GM19438 (cell line): ENCODE data around the gene HOXC11.

ENCODE experiments used
- ATAC-seq: cut with Tn5 transposase; IDR thresholded peaks from one replicate; pipeline ENCODE4 v1.9.1; 2021; ENCODE audit warnings: low read depth; ENCODE audit not compliant: unreplicated experiment

Gene HOXC11

GRCh38 chr12:53995378-53996239 is 22.7 kb downstream of the HOXC11 start:
- ATAC-seq: no peak

GRCh38 chr12:53996240-53997203 is 23.6 kb downstream of the HOXC11 start:
- ATAC-seq: no peak

DNA sequence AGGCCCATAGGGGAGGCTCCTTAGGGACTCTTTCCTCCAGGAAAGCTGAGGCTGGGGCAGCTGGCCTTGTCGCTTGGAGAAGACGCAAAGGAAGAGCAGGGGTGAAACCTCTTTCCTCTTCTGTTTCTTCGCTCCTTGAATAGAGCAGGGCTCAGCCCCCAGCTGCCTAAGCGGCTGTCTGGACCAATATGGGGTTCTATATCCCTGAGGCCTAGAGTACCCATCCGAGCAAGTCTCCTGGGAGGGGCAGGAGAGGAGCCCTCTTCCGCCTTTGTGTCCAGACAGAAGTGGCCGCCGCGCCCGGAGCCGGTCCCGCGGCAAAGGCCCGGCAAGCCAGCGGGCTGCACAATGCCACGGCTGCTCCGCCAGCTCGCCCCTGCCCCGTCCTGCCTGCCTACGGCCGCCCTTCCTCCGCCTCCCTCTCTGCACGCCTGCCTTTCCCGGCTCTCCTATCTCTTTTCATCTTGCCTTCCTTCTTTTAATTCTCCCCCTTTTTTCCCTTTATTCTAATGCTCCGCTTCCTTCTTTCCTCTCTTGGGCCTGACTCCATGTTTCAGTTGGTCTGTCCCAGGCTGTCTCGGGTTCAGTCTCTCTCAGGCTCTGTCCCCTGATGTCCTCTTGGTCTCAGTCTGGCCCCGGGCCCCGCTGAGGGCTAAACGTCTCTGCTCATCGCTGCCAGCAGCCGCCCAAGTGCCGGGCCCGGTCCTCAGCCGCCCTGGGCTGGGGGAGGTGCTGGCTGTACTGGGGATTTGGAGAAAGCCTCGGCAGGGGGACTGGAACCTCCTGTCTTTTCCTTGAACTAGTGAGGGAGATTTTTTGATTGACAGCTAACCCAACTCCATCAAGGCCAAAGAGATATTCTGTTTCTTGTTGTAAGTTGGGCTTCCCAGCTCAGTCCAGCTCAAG is 24.5 kb downstream of the HOXC11 start:
- ATAC-seq: no peak

GRCh38 chr12:53998110-53998899 is 25.4 kb downstream of the HOXC11 start:
- ATAC-seq: no peak

DNA sequence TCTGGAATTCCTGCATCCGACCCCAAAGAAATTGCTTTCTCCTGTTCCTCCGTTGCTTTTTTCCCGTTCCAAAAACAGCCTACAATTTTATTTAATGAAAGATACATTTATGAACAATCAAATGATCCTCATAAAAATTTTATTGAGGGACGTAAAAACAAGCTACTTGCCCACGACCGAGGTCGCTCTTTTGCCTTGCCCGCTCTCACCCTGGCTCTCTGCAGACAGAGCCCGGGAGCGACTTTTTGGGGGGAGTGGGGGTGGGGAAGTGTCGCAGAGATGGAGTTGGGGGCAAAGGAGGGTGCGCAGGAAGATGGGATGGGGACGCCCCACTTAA is 25.9 kb downstream of the HOXC11 start:
- no peak for ATAC-seq

DNA sequence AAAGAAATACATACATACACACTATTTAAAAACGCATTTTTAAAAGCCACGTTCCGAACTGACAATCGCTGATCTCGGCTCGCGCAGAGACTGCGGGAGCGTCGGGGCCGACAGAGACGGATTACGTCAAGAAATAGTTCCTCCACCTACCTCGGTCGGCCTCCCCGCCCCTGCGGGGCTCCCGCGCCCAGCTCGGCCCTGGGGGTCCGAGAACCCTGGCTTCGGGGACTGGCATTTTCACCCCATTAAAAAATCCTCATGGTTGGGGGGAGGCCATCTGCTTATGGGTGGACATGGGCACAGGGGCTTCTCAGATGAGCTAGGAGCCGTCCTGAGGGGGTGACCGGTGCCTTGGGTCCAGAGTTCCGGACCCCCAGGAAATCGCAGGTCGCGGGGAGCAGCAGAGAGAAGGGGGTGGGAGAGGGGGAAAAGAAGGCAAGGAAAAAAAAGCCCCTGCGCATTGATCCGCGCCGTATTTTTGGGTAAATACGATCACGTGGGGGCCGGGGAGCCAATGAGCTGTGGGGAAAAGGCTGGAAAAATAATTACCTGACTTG is 26.7 kb downstream of the HOXC11 start:
- no peak for ATAC-seq

DNA sequence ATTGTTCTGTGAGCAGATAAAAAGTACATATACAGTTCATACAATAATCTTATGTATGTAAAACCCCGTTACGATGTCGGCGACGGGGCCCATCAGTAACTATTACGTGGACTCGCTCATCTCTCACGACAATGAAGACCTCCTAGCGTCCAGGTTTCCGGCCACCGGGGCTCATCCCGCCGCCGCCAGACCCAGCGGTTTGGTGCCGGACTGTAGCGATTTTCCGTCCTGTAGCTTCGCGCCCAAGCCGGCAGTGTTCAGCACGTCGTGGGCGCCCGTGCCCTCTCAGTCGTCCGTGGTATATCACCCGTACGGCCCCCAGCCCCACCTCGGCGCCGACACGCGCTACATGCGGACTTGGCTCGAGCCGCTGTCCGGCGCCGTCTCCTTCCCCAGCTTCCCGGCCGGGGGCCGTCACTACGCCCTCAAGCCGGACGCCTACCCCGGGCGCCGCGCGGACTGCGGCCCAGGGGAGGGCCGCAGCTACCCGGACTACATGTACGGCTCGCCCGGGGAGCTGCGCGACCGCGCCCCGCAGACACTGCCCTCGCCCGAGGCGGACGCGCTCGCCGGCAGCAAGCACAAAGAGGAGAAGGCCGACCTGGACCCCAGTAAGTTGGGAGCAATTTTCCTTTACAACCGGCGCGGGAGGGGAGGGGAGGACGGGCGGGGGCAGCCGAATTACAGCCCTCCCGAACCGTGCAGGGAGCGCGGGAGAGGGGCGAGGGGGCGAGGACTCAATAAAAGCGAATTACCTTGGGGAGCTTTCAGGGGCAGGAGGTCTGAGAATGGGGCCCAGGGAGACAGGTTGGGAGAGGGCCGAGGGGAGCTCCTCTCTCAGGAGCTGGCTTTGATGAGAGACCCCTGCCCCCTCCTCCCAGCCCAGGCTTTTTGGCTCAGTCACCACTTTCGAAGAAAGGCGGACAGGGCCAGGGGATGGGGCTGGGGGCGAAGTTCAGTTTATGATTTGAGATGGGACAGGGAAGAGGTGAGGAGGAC is 27.5 kb downstream of the HOXC11 start, which contains the start of gene HOXC9:
TSS of gene HOXC9 (plus strand) at position 46 of the 999 bp plus-strand sequence. CDS start at position 74, 28 bp downstream.
- ATAC-seq: no peak

DNA sequence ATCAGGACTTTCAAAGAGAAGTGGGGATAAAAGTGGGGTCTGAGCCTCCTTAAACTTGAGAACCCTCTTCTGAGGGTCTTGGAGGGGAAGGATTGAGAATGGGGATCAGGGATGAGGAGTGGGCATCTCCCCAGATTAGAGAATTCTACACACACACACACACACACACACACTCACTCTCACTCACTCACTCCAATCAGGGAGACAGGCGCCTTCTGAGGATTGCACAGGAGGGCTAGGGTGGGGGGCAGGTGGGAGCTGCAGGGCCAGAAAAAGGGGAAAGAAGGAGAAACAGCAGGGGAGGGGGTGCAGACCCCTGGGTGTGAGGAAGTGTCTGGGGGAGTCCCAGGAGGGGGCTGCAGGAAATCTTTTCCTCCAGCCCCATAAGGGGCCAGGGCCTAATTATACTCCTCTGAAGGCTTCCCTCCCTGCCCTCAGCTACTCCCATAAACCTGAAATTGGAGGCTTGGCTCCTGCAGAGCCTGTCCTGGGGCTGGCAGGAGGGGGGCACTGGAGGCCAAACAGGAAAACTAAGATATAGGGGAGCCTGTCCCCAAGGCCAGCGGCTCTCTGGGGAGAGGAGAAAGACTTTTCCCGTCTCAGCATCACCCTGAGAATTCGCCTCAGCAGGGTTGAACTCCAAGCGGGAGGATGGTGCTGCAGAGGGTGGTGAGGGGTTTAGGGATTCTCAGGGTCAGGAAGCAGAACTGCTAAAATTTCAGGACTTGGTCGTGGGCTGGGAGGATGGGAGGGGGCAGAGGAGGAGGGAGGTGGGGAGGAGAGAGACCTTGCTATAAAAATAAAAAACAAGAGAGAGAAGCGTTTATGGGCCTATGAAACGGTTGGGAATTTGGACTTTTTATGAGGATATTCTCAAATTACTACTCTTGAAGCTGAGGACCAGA is 28.6 kb downstream of the HOXC11 start:
- no peak for ATAC-seq

GRCh38 chr12:54002278-54002914 is 29.5 kb downstream of the HOXC11 start:
- ATAC-seq: no peak

DNA sequence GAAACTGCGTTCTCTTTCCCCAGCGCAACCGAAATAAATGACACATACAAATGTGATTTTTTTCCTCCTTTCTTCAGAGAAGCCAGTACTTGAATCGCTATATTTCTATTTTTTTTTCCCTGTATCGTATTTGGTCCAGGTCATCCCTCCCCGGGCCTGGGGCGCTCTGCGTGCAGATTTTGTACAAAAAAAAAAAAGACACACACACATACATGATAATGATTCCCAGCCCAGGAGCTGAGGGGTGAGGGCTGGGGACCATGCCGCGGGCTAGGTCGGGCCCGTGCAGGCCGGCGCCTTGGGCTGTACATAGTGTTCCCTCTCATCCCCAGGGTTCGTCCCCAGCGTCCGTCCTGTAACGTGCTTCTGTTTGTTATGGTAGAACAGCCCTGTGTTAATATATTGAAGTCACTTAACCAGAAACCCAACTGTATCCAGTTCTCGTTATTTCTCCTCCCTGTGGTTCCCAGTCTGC is 30.0 kb downstream of the HOXC11 start:
- no peak for ATAC-seq

DNA sequence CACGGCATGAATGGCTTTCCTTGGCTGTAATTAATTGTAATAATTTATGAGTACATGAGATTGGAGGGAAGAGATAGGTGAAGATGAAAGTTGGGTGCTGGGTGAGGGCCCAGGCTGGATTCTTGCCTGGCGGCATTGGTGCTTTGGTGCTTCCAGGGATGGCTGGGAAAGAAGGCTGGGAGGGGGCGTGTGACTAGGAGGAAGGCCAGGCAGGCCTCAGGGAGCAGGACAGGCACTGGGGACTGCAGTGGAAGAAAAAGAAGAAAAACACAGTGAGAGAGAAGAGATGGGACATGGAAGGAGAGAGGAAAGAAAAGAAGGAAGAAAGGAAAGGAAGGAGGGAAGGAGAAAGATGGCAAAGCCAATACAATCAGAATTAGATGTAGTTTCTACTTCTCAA is 30.7 kb downstream of the HOXC11 start:
- ATAC-seq: no peak

- no peak for ATAC-seq
Measured at GRCh38 chr12:54004063-54004840, 31.3 kb downstream of the HOXC11 start.

GRCh38 chr12:54004841-54005530 is 32.1 kb downstream of the HOXC11 start:
- no peak for ATAC-seq

DNA sequence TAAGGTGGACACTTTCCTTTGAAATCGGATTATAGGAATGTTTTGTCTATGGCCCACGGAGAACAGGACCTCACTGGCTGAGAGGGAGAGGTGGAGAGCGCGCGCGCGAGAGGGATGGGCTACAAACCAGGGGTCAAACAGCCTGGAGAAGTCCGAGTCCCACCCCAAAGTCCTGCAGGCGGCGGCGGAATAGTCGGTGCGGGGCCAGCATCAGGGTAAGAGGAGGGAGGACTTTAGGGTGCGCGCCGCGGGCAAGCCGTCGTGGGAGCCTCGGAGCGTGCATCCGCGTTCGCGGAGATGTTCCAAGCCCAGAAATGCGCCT is 32.6 kb downstream of the HOXC11 start:
- no peak for ATAC-seq

DNA sequence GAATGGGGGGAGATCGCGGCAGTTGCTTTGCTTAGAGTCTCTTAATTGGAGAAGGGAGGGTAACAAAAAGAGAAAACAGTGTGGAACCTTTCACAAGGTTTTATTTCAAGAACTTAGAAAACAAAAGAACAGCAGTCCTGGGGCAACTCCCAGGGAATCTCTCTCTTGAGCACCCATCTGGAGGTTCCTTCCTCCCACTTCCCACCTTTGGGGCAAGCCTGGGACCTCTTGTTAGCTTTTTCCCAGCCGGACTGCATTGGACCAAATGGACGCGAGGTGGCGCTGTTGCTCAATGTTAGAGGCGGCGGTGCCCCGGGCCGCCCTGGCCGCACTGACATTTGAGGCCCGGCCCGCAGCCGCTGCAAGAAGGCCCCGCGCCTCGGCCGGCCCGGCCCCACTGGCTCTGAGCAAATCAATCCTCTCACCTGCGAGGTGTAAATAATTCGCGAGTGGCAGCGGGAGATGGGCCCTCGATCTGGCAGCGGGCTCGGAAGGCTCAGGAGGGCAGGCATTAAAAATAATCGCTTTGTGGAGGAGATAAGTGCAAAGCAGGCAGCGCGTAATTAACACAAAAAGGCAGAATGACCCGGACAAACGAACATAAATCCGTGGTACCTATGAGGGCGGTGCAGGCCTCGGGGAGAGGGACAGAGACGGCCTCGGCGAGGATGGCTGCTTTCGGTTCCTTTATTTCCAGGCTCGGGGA is 33.1 kb downstream of the HOXC11 start:
- ATAC-seq: no peak
